Stimulated activated CD4-positive, alpha-beta T cell treated with anti-CD3 and anti-CD28 coated beads, TNF-alpha, amount 100 ng/mL, for 48 hours (primary cell): Measurements from ENCODE around the gene CHURC1.

Source experiments
- DNase-seq, 3 donors: peaks; one replicate each; pipeline ENCODE4 v3.0.0-alpha.2; 2020; ENCODE audit warnings: low read depth in 3 of 3

The CHURC1 gene

DNA sequence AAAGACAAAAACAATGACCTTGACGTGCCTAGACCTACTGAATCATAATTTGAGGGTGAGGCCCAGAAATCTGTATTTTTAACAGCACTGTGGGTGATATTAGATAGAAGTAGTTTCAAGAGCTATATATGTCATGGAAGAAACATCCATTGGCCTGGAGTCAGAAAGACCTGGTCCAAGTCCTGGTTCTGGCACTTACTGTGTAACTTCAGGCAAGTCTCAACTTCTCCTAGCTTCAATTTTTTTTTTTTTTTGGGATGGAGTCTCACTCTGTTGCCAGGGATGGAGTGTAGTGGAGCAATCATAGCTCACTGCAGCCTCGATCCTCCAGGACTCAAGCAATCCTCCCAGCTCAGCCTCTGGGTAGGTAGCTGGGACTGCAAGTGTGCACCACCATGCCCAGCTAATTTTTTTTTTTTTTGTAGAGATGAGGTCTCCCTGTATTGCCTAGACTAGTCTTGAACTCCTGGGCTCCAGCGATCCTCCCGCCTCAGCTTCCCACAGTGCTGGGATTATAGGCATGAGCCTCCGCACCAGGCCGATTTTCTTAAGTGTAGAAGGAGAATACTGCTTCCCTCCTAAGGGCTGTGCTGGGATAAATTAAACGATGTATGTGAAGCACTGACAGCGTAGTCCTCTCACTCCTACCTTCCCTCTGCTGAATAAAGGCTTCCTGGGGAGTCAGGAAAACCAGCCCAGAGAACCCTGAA lies 42.6 kb downstream of the CHURC1 start:
- no peak for DNase-seq

DNA sequence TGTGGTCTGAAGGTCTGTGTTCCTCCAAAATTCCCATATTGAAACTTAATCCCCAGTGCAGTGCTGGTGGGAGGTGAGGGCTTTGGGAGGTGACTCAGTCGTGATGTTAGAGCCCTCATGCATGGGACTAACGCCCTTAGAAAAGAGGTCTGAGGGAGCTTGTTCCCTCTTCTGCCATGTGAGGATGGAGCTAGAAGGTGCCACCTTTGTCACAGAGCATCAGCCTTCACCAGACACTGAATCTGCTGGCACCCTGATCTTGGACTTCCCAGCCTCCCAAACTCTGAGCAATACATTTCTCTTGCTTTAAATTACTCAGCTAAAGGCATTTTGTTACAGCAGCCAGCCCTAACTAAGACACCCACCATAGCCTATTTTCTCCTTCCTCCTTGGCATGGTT lies 43.9 kb downstream of the CHURC1 start:
- no peak for DNase-seq

DNA sequence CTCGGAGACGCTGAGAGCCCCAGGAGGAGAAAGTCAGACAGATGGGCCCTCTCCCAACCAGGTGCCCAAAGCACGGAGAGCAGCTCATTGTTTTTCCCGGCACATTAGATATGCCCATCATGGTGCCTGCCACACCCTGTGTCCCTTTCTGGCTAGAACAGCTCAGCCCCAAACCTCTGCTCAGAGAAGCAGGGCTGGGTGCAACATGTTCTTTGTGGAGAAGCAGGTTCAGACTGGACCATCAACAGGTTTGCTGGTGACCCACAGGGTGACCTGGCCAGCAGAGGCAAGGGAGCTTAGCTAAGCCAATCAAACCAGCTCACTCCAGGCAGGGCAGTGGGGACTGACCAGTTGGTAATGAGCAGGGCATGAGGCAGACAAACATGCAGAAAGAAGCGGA lies 44.5 kb downstream of the CHURC1 start:
- no peak for DNase-seq

GRCh38 chr14:64960762-64961276 lies 46.6 kb downstream of the CHURC1 start:
- no peak for DNase-seq

- no peak for DNase-seq
Observed at GRCh38 chr14:64963611-64964010, 49.4 kb downstream of the CHURC1 start.

GRCh38 chr14:64965356-64966000 lies 51.2 kb downstream of the CHURC1 start:
- DNase-seq: no peak

DNA sequence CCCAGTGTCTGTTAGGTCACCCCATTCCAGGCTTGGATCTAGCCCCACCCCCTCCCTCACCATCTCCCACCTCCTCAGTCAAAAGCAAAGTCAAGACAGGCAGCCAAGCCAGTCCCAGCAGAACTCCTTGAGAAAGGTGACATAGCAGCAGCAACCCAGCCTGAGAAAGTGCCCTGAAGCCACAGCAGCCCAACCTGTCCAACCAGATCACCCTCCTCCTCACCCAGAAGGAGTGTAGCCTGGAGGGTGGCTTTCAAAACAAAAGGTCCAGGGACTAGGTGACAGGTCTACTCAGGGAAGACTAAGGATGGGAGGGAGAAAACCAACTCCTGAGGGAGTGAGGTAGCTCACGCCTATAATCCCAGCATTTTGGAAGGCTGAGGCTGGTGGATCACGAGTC lies 52.7 kb downstream of the CHURC1 start:
- DNase-seq: no peak

DNA sequence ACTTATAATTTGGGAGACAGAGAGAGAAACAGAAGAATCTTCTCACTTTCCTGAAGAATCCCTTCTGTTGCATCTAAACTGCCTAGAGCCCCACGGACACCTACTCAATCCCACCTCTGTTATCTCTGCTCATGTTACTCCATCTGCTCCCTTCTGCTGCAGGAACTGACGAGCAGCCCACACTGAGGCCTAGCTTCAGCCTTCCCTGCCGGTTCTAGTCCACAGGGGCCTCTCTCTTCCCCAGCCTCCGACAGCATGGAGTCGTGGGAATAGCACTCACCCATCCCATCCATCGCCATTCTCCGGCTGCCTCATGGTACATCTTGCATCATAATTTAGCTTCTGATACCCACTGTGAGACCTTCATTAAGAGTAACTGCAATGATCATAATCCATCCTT lies 53.9 kb downstream of the CHURC1 start:
- no peak for DNase-seq

DNA sequence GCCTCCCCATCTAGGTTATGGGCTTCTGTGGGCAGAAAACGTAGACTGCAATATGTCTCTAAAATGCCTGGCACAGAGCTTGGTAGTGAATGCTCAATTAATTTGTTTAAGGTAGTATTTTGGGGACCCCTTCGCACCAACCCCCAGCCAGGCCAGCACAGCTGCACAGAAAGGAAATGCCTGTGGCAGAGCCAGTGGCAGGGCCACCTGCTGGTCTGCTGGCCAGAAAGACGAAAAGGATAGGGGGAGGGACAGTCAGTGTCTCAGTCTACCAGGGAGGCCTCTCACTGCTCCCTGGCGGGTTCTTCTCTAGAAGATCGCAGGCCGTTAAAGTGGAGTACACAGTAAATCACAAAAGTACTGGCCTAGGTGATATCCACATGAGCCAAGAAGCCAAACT lies 54.4 kb downstream of the CHURC1 start:
- DNase-seq: no peak

- no peak for DNase-seq
Observed at GRCh38 chr14:64970041-64970440, 55.8 kb downstream of the CHURC1 start.

GRCh38 chr14:64970776-64971477 lies 56.7 kb downstream of the CHURC1 start:
- DNase-seq: no peak

DNA sequence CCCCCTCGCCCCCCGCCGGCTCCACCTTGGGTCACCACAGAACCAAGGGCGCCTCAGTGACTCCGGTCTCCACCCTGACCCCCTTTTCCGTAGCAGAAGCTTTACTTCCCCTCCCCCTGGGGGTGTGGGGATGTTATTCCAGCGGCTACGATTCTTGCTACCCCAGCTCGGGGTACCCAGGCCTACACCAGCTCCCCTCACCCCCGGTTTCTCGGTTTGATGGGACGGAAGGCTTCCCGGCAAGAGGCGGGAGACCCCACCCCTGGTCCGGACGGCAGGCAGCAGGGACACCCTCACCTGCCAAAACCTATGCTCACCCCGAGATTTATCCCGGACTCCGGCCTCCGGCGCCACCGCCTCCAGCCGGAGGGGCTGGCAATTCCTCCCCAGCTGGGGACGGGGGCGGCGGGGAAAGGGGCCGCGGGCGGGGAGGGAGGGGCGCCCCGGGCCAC lies 57.3 kb downstream of the CHURC1 start:
- no peak for DNase-seq

DNA sequence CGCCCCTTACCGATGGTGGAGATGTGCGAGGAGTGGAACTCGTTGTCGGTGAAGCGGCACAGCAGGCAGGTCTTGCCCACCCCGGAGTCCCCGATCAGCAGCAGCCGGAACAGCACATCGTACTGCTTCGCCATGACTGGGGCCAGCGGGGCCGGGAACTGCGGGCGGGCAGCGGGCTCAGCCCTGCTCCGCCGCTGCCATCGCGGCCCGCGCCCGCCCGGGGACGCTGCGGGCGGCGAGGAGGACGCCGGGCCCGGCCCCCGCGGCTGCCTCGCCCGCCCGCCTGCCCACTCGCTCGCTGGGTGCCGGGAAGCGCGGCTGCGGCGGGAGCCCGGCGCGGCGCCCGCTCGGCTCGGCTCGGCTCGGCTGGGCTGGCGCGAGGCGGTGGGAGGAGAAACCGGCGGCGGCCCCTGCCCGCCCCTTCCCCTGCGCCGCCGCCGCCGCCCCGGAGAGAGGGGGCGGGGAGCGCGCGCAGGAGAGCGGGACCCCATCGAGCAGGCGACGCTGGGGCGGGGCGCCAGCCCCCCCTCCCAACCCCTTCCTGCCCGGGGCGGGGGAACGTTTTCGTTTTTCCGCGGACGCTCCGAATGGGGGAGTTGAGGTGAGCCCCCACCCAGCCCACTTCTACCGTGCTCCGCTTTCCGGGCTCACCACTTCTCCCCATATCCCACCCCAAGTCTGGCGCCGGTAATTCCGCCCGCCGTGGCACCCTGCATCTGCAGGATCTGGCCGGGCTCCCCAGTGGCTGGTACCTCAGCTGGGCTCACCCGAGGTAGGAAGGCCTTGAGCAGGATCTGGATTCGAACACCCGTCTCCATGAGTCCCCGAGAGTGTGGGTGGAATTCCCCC lies 57.9 kb downstream of the CHURC1 start, which contains the start of gene RAB15:
Gene RAB15 (minus strand): TSS at position 394 of the 849 bp plus-strand sequence. CDS start 260 bp downstream, at position 134.
- peak in 1 of 3 donors; percentile 20 for DNase-seq

DNA sequence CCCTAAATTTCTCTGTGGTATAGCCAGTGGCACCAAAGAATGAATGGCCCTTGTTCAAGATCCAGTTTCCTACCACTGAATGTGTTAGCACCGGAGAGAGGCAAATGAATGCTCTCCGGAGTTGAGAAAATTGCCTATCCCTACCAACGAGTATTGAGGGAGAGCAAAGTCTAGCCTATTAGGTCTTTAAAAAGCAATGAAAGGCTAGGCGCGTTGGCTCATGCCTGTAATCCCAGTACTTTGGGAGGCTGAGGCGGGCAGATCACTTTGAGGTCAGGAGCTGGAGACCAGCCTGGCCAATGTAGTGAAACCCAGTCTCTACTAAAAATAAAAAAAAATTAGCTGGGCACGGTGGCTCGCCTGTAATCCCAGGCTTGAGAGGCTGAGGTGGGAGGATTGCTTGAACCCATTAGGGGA lies 58.8 kb downstream of the CHURC1 start:
- no peak for DNase-seq

- no peak for DNase-seq
Observed at GRCh38 chr14:64973826-64974225, 59.6 kb downstream of the CHURC1 start.

DNA sequence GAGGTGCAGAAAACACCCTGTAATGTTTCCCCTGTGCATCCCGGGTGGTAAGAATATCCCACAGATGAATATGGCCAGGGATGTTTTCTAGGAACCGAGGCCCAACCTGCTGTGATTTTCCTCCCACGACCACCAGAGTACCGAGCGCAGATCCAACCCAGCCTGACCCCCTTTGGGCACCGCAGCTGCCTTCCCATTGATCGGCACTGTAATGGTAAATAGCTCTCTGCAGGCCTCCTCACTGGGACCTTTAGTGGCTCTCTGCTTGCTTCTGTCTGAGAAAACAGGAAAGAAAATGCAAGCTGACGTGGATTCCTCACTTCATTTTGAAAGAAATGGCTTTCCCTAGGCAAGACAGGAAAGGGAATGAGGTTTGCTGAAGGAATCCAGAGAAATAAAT lies 60.3 kb downstream of the CHURC1 start:
- DNase-seq: no peak

DNA sequence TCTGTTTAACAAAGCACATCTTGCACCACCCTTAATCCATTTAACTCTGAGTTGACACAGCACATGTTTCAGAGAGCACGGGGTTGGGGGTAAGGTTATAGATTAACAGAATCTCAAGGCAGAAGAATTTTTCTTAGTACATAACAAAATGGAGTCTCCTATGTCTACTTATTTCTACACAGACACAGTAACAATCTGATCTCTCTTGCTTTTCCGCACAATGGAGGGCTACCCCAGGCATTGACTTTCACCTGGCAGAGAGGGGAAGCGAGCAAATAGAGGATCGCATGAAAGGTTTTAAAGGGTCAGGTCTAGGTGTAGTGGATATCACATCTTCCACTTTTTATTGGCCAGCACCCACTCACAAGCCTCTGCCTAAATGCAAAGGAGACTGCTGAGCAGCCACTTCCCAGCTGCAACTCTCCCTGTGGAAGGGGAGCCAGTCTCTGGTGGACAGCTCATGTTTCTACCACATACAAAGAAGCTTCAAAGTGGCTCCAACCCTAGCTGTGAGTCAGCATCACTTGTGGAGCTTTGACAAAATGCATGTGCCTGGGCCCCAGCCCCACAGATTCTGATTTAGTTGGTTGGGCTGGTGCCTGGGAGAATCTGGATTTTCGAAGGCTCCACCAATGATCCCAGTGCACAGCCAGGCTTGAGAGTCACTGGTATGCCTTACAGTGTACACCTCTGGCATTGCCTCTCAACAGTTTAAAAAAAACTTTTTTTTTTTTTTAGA lies 65.2 kb downstream of the CHURC1 start:
- no peak for DNase-seq

GRCh38 chr14:64983439-64984310 lies 69.4 kb downstream of the CHURC1 start:
- no peak for DNase-seq
